Mammary epithelial cell (primary cell): ENCODE data around the gene RBBP9.

Source experiments
- EZH2 ChIP-seq: IDR thresholded peaks from 2 replicates; pipeline ENCODE4 v1.6.1; 2012; ENCODE audit warnings: low read length, inconsistent platforms, borderline replicate concordance
- TF ChIP-seq, protein P1 (sequence below), 2 donors: IDR thresholded peaks in 1 of 2; conservative IDR thresholded peaks in 1 of 2; 2 replicates each; pipeline ENCODE4 v1.5.1; 2011 to 2012; ENCODE audit warnings: inconsistent platforms in 2 of 2, low read length in 2 of 2, mild to moderate bottlenecking in 2 of 2, control low read depth in 1 of 2, low read depth in 1 of 2; ENCODE audit not compliant: insufficient read depth in 1 of 2; ENCODE audit errors: extremely low read depth in 1 of 2

DNA sequence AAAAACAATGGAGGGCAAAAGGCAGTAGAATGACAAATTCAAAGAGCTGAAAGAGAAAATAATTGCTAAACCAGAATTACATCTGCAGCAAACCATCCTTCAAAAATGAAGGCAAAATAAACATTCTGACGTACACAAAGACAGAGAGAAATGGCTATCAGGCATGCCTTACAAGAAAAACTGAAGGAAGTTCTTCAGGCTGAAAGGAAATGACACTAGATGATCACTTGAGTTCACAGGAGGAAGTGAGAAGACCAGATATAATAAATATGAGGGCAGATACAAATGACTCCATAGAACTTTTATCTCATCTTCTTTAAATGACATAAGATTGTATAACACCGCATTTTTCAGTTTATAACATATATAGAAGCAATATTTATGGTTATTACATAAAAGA lies 60.2 kb downstream of the RBBP9 start:
- TF ChIP-seq, protein P1, sequence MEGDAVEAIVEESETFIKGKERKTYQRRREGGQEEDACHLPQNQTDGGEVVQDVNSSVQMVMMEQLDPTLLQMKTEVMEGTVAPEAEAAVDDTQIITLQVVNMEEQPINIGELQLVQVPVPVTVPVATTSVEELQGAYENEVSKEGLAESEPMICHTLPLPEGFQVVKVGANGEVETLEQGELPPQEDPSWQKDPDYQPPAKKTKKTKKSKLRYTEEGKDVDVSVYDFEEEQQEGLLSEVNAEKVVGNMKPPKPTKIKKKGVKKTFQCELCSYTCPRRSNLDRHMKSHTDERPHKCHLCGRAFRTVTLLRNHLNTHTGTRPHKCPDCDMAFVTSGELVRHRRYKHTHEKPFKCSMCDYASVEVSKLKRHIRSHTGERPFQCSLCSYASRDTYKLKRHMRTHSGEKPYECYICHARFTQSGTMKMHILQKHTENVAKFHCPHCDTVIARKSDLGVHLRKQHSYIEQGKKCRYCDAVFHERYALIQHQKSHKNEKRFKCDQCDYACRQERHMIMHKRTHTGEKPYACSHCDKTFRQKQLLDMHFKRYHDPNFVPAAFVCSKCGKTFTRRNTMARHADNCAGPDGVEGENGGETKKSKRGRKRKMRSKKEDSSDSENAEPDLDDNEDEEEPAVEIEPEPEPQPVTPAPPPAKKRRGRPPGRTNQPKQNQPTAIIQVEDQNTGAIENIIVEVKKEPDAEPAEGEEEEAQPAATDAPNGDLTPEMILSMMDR (conservative IDR thresholded peaks at IDR 0.05 in 1 of 2, IDR thresholded peaks at IDR 0.05 in 1 of 2; ENCODE audit: extremely low read depth in 1 of 2, insufficient read depth in 1 of 2, low read depth in 1 of 2, low read length in 2 of 2): no peak
- TF ChIP-seq EZH2: no peak
